ENCODE data around the gene OSBPL3. TPM values are rescaled to one million over a fixed set of nuclear protein-coding genes. Genes with fewer than 3 reads are reported as not detected.

OSBPL3 gene
- total RNA-seq, 1 donor from 2014 or later, result 26.8 TPM

GRCh38 chr7:24861336-24861735 lies 118.6 kb downstream of the OSBPL3 start:
- DNase-seq (ENCODE audit: low read depth), result no peak
- TF ChIP-seq CTCF (conservative IDR thresholded peaks at IDR 0.05; ENCODE audit: low read depth, low read length), result no peak
- no peak overlapping the region for H3K4me3 ChIP-seq (ENCODE audit: low read depth, low read length)

GRCh38 chr7:24860611-24861010 lies 119.4 kb downstream of the OSBPL3 start:
- no peak for DNase-seq (ENCODE audit: low read depth)

GRCh38 chr7:24858108-24858977 lies 121.6 kb downstream of the OSBPL3 start:
- no peak for DNase-seq (ENCODE audit: low read depth)
- no peak overlapping the region for H3K4me3 ChIP-seq (ENCODE audit: low read depth, low read length)
- TF ChIP-seq CTCF (conservative IDR thresholded peaks at IDR 0.05; ENCODE audit: low read depth, low read length), result no peak

More at GRCh38 chr7:24860611-24861010, 119.4 kb downstream of the OSBPL3 start:
- no peak overlapping the region for H3K4me3 ChIP-seq (ENCODE audit: low read depth, low read length)
- no peak for TF ChIP-seq CTCF (conservative IDR thresholded peaks at IDR 0.05; ENCODE audit: low read depth, low read length)

- TF ChIP-seq CTCF (conservative IDR thresholded peaks at IDR 0.05; ENCODE audit: low read depth, low read length), result no peak
- H3K4me3 ChIP-seq (ENCODE audit: low read depth, low read length), result no peak overlapping the region
- DNase-seq (ENCODE audit: low read depth), result no peak
These were observed 122.4 kb downstream of the OSBPL3 start for GRCh38 chr7:24857623-24858022.

- TF ChIP-seq CTCF (conservative IDR thresholded peaks at IDR 0.05; ENCODE audit: low read depth, low read length), result no peak
- no peak for DNase-seq (ENCODE audit: low read depth)
- H3K4me3 ChIP-seq (ENCODE audit: low read depth, low read length), result no peak overlapping the region
These were observed 125.1 kb downstream of the OSBPL3 start for GRCh38 chr7:24854866-24855265.

- no peak for DNase-seq (ENCODE audit: low read depth)
- H3K4me3 ChIP-seq (ENCODE audit: low read depth, low read length), result no peak overlapping the region
These were observed 128.2 kb downstream of the OSBPL3 start for GRCh38 chr7:24851786-24852185.

More at GRCh38 chr7:24851786-24852185, 128.2 kb downstream of the OSBPL3 start:
- no peak for TF ChIP-seq CTCF (conservative IDR thresholded peaks at IDR 0.05; ENCODE audit: low read depth, low read length)

Data from epithelial cell of proximal tubule (primary cell).